HCT116 (cell line): ENCODE data around the gene FLT3LG. TPM values are rescaled to one million over a fixed set of nuclear protein-coding genes. Genes with fewer than 3 reads are reported as not detected.
A peak's percentile ranks its signal among the peaks of the same experiment; 100 is the strongest.

Experiments
- ATAC-seq: fragments of 200-7000 bp; cut with Tn5 transposase; 2 replicates; pipeline ENCODE4 v1.9.1; 2020; ENCODE audit warnings: mild to moderate bottlenecking, moderate library complexity
- BruUV-seq: library from RNA; stranded (reverse); fragments of 400-500 nt; replicated peaks from 2 replicates; lab custom pipeline; 2021; lab: Mats Ljungman, UMichigan
- CTCF ChIA-PET: fragments of 300-600 bp; sonication (Branson Sonifier 250); formaldehyde crosslinking; loops from one replicate; lab custom pipeline; 2021; ENCODE audit warnings: antibody characterized with exemption; lab: Charles Lee
- POLR2A ChIA-PET: fragments of 300-600, 350-600 bp; sonication (Branson Sonifier 250); formaldehyde crosslinking; loops from one replicate; lab custom pipeline; 2021; ENCODE audit warnings: antibody characterized with exemption; lab: Charles Lee
- RAD21 ChIA-PET, 2 experiments: fragments of 300-600 bp; sonication (Branson Sonifier 250); formaldehyde crosslinking; loops; one replicate each; lab custom pipeline; 2023; ENCODE audit warnings: low total read pairs in 2 of 2; ENCODE audit not compliant: uncharacterized antibody in 2 of 2, unreplicated experiment in 2 of 2, low non-redundant PET in 1 of 2; lab: Charles Lee
- DNase-seq: peaks from one replicate; pipeline ENCODE4 v3.0.0-alpha.2; 2010; ENCODE audit warnings: low read depth, low spot score
- H2AFZ ChIP-seq: fragments of 200-600 bp; shearing (Covaris generic), sonication (generic); 2 replicates; pipeline ENCODE4 v1.6.1; 2017; ENCODE audit warnings: low read depth, mixed run types, mixed read lengths, antibody characterized with exemption, low read length; ENCODE audit not compliant: poor library complexity, severe bottlenecking
- H3K27ac ChIP-seq: 2 replicates; pipeline ENCODE4 v1.5.1; 2012; ENCODE audit warnings: low read depth, low read length
- H3K27me3 ChIP-seq: fragments of 200-600 bp; sonication (generic); 2 replicates; pipeline ENCODE4 v1.6.1; 2016; ENCODE audit warnings: mixed run types, low read length, mixed read lengths; ENCODE audit not compliant: insufficient read depth
- H3K36me3 ChIP-seq, 2 experiments: fragments of 200-500 bp in 1 of 2; fragments of 200-600 bp in 1 of 2; sonication (Bioruptor generic) in 1 of 2; sonication (generic) in 1 of 2; 2 replicates each; pipeline versions ENCODE4 v1.5.1 to v1.6.1; 2014 to 2016; ENCODE audit warnings: low read length in 2 of 2, inconsistent platforms in 1 of 2, mixed read lengths in 1 of 2, mixed run types in 1 of 2; ENCODE audit not compliant: insufficient read depth in 2 of 2, control insufficient read depth in 1 of 2
- H3K4me1 ChIP-seq, 2 experiments: fragments of 200-600 bp in 1 of 2; sonication (generic) in 1 of 2; 2 replicates each; pipeline versions ENCODE4 v1.5.1 to v1.6.1; 2012 to 2017; ENCODE audit warnings: low read length in 2 of 2, inconsistent platforms in 1 of 2, mild to moderate bottlenecking in 1 of 2, mixed read lengths in 1 of 2, mixed run types in 1 of 2, moderate library complexity in 1 of 2; ENCODE audit not compliant: insufficient read depth in 2 of 2, control insufficient read depth in 1 of 2
- H3K4me2 ChIP-seq: fragments of 200-600 bp; sonication (generic); 2 replicates; pipeline ENCODE4 v1.6.1; 2017; ENCODE audit warnings: mixed run types, low read length, mixed read lengths
- H3K4me3 ChIP-seq, 2 experiments: fragments of 200-600 bp in 1 of 2; sonication (generic) in 1 of 2; replicated peaks in 1 of 2; 2 replicates each; pipeline ENCODE4 v1.5.1; 2011 to 2016; ENCODE audit warnings: low read length in 2 of 2, control low read depth in 1 of 2, low read depth in 1 of 2, mild to moderate bottlenecking in 1 of 2, mixed read lengths in 1 of 2, mixed run types in 1 of 2
- H3K79me2 ChIP-seq: fragments of 200-600 bp; sonication (generic); 2 replicates; pipeline ENCODE4 v1.6.1; 2017; ENCODE audit warnings: mild to moderate bottlenecking, mixed run types, low read length, moderate library complexity, mixed read lengths; ENCODE audit not compliant: insufficient read depth
- H3K9ac ChIP-seq: fragments of 200-600 bp; sonication (generic); 2 replicates; pipeline ENCODE4 v1.6.1; 2016; ENCODE audit warnings: low read length, mixed read lengths
- H3K9me2 ChIP-seq: fragments of 200-600 bp; sonication (generic), shearing (Covaris generic); 2 replicates; pipeline ENCODE4 v1.6.1; 2017; ENCODE audit warnings: mixed run types, mild to moderate bottlenecking, moderate library complexity; ENCODE audit not compliant: insufficient read depth
- H3K9me3 ChIP-seq, 2 experiments: fragments of 200-500 bp in 1 of 2; fragments of 200-600 bp in 1 of 2; sonication (Bioruptor generic) in 1 of 2; sonication (generic) in 1 of 2; 2 replicates each; pipeline ENCODE4 v1.6.1; 2014 to 2017; ENCODE audit warnings: low read length in 2 of 2, mixed read lengths in 2 of 2, inconsistent platforms in 1 of 2, low read depth in 1 of 2, mild to moderate bottlenecking in 1 of 2, mixed run types in 1 of 2, moderate library complexity in 1 of 2; ENCODE audit not compliant: control insufficient read depth in 1 of 2, insufficient read depth in 1 of 2
- H4K20me1 ChIP-seq: fragments of 200-600 bp; sonication (generic), shearing (Covaris generic); 2 replicates; pipeline ENCODE4 v1.6.1; 2017; ENCODE audit warnings: mixed run types, mild to moderate bottlenecking, moderate library complexity; ENCODE audit not compliant: insufficient read depth
- CEBPB ChIP-seq: IDR thresholded peaks from 2 replicates; pipeline ENCODE4 v1.6.1; 2012; ENCODE audit warnings: low read depth
- EZH2phosphoT487 ChIP-seq: fragments of 200-600 bp; IDR thresholded peaks from 2 replicates; pipeline ENCODE4 v1.6.1; 2018; ENCODE audit warnings: antibody characterized with exemption, borderline replicate concordance
- JUND ChIP-seq: IDR thresholded peaks from 2 replicates; pipeline ENCODE4 v1.6.1; 2012
- MAX ChIP-seq: IDR thresholded peaks from 2 replicates; pipeline ENCODE4 v1.6.1; 2012
- POLR2A ChIP-seq: IDR thresholded peaks from 2 replicates; pipeline ENCODE4 v1.7.0; 2011; ENCODE audit warnings: borderline replicate concordance; ENCODE audit not compliant: insufficient read depth, insufficient read length; ENCODE audit errors: extremely low read depth
- POLR2AphosphoS5 ChIP-seq: IDR thresholded peaks from 2 replicates; pipeline ENCODE4 v1.6.1; 2011; ENCODE audit warnings: mild to moderate bottlenecking, low read depth, low read length, moderate library complexity
- RAD21 ChIP-seq: IDR thresholded peaks from 2 replicates; pipeline ENCODE4 v1.6.1; 2012; ENCODE audit warnings: low read depth, mild to moderate bottlenecking
- SIN3A ChIP-seq: IDR thresholded peaks from 2 replicates; pipeline ENCODE4 v1.6.1; 2012; ENCODE audit warnings: low read depth
- SRF ChIP-seq: IDR thresholded peaks from 2 replicates; pipeline ENCODE4 v1.6.1; 2012; ENCODE audit warnings: low read depth
- TCF7L2 ChIP-seq: IDR thresholded peaks from 2 replicates; pipeline ENCODE4 v1.7.0; 2011; ENCODE audit warnings: borderline replicate concordance, inconsistent platforms; ENCODE audit not compliant: insufficient read depth, insufficient read length; ENCODE audit errors: extremely low read depth
- ZFX ChIP-seq: fragments of 450-650 bp; IDR thresholded peaks from 2 replicates; pipeline ENCODE4 v1.6.1; 2017
- intact Hi-C: fragments of 100-400 bp; cut with micrococcal nuclease; formaldehyde crosslinking; loops from 2 replicates; pipeline ENCODE4 v1.10.0; 2022
- total RNA-seq: library from RNA; stranded (reverse); gene quantifications from one replicate; pipeline ENCODE4 v1.2.1, GENCODE V29; 2021; ENCODE audit not compliant: unreplicated experiment
- TF ChIP-seq, protein P1 (sequence below): IDR thresholded peaks from 2 replicates; pipeline ENCODE4 v1.6.1; 2012; ENCODE audit warnings: low read depth

FLT3LG gene
- total RNA-seq, 1 experiment from 2014 or later, result 3.8 TPM

- ATAC-seq, result peak; percentile 69
- H3K27me3 ChIP-seq, result no peaks in the 10 kb centered on the region
These were observed 46.0 kb upstream of the FLT3LG start for GRCh38 chr19:49427855-49428546.

DNA sequence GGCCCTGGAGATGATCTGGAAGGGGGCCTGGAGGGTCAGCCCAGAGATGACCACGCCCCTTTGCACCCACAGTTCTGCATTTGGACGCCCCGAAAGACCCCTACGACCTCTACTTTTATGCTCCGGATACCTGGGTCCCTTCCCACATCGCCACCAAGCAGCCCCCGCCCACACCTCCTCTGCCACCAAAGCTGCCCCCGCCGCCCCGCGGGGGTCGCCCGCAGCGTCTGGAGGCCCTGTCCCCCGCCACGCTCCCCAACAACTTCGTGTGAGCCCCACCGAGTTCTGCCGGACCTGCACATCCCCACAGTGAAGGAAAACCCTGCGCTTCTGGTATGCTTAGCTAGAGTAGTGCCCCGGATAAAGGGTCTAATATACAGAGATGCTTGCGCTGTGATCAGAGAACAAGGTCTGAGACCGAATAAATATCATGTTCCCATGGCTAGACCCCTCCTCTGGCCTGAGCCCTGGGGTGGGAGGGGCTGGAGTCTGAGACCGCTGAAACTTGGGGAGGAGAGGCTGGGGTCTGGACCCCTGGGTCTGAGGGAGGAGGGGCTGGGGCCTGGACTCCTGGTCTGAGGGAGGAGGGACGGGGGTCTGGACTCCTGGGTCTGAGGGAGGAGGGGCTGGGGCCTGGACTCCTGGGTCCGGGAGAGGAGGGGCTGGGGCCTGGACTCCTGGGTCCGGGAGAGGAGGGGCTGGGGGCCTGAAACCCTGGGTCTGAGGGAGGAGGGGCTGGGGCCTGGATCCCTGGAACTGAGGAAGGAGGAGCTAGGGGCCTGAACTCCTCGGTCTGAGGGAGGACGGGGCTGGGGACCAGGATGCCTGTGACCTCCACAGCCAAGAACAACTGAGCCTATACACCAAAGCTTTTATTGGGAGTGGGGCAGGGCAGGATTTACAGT, 45.2 kb upstream of the FLT3LG start:
- RAD21 ChIA-PET, result no interaction called here
- H3K9me2 ChIP-seq, result no peaks in the 10 kb centered on the region
- intact Hi-C loops, result no loop called here
- no TSS peak for BruUV-seq
- no peak for DNase-seq
- H3K27me3 ChIP-seq, result no peaks in the 10 kb centered on the region
- no peak for ATAC-seq
- H3K27ac ChIP-seq, result no peak overlapping the region
- peak overlapping the region; percentile 81 for H3K4me2 ChIP-seq
- H2AFZ ChIP-seq, result peak overlapping the region; percentile 6
- no peaks in the 10 kb centered on the region for H3K36me3 ChIP-seq
- H3K79me2 ChIP-seq, result no peaks in the 10 kb centered on the region
- H3K9me3 ChIP-seq, result no peaks in the 10 kb centered on the region
- H3K4me1 ChIP-seq, result peaks cover 12 to 38% of the 10 kb centered on the region in 2 experiments; a peak in 3 of 4 replicates
- H3K4me3 ChIP-seq, result peak overlapping the region in 1 of 2 experiments; percentile 47; a peak in 2 of 4 replicates
- peak overlapping the region; percentile 57; the same call in 1 of the 2 replicates for H3K9ac ChIP-seq
- POLR2A ChIA-PET, result interaction anchor here (0.6 kb wide), 1 partner anchor 23 kb away, joined by 3 read pairs; no protein-coding TSS in a partner anchor
- H4K20me1 ChIP-seq, result no peaks in the 10 kb centered on the region
- CTCF ChIA-PET, result no interaction called here
- TF ChIP-seq SRF (no peak), POLR2AphosphoS5 (no peak), JUND (no peak), SIN3A (no peak), TCF7L2 (no peak), RAD21 (no peak), MAX (no peak), EZH2phosphoT487 (no peak), ZFX (no peak), POLR2A (no peak)
- TF ChIP-seq, protein P1, sequence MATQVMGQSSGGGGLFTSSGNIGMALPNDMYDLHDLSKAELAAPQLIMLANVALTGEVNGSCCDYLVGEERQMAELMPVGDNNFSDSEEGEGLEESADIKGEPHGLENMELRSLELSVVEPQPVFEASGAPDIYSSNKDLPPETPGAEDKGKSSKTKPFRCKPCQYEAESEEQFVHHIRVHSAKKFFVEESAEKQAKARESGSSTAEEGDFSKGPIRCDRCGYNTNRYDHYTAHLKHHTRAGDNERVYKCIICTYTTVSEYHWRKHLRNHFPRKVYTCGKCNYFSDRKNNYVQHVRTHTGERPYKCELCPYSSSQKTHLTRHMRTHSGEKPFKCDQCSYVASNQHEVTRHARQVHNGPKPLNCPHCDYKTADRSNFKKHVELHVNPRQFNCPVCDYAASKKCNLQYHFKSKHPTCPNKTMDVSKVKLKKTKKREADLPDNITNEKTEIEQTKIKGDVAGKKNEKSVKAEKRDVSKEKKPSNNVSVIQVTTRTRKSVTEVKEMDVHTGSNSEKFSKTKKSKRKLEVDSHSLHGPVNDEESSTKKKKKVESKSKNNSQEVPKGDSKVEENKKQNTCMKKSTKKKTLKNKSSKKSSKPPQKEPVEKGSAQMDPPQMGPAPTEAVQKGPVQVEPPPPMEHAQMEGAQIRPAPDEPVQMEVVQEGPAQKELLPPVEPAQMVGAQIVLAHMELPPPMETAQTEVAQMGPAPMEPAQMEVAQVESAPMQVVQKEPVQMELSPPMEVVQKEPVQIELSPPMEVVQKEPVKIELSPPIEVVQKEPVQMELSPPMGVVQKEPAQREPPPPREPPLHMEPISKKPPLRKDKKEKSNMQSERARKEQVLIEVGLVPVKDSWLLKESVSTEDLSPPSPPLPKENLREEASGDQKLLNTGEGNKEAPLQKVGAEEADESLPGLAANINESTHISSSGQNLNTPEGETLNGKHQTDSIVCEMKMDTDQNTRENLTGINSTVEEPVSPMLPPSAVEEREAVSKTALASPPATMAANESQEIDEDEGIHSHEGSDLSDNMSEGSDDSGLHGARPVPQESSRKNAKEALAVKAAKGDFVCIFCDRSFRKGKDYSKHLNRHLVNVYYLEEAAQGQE, result no peak

More at GRCh38 chr19:49427855-49428546, 46.0 kb upstream of the FLT3LG start:
- RAD21 ChIA-PET, result no interaction called here
- peaks cover 12 to 38% of the 10 kb centered on the region in 2 experiments; a peak in 3 of 4 replicates for H3K4me1 ChIP-seq
- no peak for DNase-seq
- peak; percentile 33; the same call in 1 of the 2 replicates for TF ChIP-seq ZFX
- TF ChIP-seq POLR2AphosphoS5, result no peak
- TF ChIP-seq POLR2A, result peak; percentile 29
- no peak for TF ChIP-seq SRF
- TF ChIP-seq RAD21, result no peak
- no peak for TF ChIP-seq CEBPB
- TF ChIP-seq, all 23 proteins: peak for 2
- no TSS peak for BruUV-seq
- H3K9me3 ChIP-seq, result no peaks in the 10 kb centered on the region
- H3K27ac ChIP-seq, result peak overlapping the region; percentile 60
- H4K20me1 ChIP-seq, result no peaks in the 10 kb centered on the region
- peak overlapping the region; percentile 57 for H3K9ac ChIP-seq
- H2AFZ ChIP-seq, result peak overlapping the region; percentile 6
- ChIA-PET CTCF (no interaction called here), POLR2A (no interaction called here)
- H3K9me2 ChIP-seq, result no peaks in the 10 kb centered on the region
- intact Hi-C loops, result no loop called here
- H3K4me2 ChIP-seq, result peak overlapping the region; percentile 81
- no peaks in the 10 kb centered on the region for H3K79me2 ChIP-seq
- H3K36me3 ChIP-seq, result no peaks in the 10 kb centered on the region
- peak overlapping the region; percentile 36 to 47 for H3K4me3 ChIP-seq
